ENCODE measurements around the gene SULT4A1. TPM values are rescaled to one million over a fixed set of nuclear protein-coding genes. Genes with fewer than 3 reads are reported as not detected.
A peak's percentile ranks its signal among the peaks of the same experiment; 100 is the strongest.

SULT4A1 gene
- total RNA-seq, 1 experiment from 2014 or later = 8.4 TPM

- ChIA-PET CTCF (interaction anchor here (0.6 to 0.9 kb wide), 2 partner anchors 117 to 451 kb away, joined by 3 read pairs; no protein-coding TSS in a partner anchor), POLR2A (no interaction called here)
- BruUV-seq (replicated peaks) = no TSS peak
Observed at GRCh38 chr22:43828998-43829782, 33.1 kb downstream of the SULT4A1 start.

More at GRCh38 chr22:43828998-43829782, 33.1 kb downstream of the SULT4A1 start:
- Histone ChIP-seq H3K36me3 (ENCODE audit: control insufficient read depth in 1 of 2, insufficient read depth in 2 of 2, low read length in 2 of 2) (no peaks in the 10 kb centered on the region), H3K4me1 (ENCODE audit: control insufficient read depth in 1 of 2, insufficient read depth in 2 of 2, low read length in 2 of 2) (no peaks in the 10 kb centered on the region), H3K79me2 (ENCODE audit: insufficient read depth, low read length) (no peaks in the 10 kb centered on the region), H3K9me3 (ENCODE audit: control insufficient read depth in 1 of 2, insufficient read depth in 1 of 2, low read depth in 1 of 2, low read length in 2 of 2) (no peaks in the 10 kb centered on the region), H3K9me2 (ENCODE audit: insufficient read depth) (no peaks in the 10 kb centered on the region), H3K27ac (ENCODE audit: low read depth, low read length) (no peak overlapping the region), H3K27me3 (ENCODE audit: insufficient read depth, low read length) (0 out of 2 replicates have a peak, but pooled peaks cover 4% of the 10 kb centered on the region), H3K4me3 (replicated peaks in 1 of 2; ENCODE audit: low read depth in 1 of 2, low read length in 2 of 2) (no peak overlapping the region), H3K9ac (ENCODE audit: low read length) (no peak overlapping the region), H2AFZ (ENCODE audit: low read depth, low read length, poor library complexity, severe bottlenecking) (no peak overlapping the region), H4K20me1 (ENCODE audit: insufficient read depth) (no peaks in the 10 kb centered on the region), H3K4me2 (ENCODE audit: low read length) (no peak overlapping the region)
- TF ChIP-seq, protein P1, sequence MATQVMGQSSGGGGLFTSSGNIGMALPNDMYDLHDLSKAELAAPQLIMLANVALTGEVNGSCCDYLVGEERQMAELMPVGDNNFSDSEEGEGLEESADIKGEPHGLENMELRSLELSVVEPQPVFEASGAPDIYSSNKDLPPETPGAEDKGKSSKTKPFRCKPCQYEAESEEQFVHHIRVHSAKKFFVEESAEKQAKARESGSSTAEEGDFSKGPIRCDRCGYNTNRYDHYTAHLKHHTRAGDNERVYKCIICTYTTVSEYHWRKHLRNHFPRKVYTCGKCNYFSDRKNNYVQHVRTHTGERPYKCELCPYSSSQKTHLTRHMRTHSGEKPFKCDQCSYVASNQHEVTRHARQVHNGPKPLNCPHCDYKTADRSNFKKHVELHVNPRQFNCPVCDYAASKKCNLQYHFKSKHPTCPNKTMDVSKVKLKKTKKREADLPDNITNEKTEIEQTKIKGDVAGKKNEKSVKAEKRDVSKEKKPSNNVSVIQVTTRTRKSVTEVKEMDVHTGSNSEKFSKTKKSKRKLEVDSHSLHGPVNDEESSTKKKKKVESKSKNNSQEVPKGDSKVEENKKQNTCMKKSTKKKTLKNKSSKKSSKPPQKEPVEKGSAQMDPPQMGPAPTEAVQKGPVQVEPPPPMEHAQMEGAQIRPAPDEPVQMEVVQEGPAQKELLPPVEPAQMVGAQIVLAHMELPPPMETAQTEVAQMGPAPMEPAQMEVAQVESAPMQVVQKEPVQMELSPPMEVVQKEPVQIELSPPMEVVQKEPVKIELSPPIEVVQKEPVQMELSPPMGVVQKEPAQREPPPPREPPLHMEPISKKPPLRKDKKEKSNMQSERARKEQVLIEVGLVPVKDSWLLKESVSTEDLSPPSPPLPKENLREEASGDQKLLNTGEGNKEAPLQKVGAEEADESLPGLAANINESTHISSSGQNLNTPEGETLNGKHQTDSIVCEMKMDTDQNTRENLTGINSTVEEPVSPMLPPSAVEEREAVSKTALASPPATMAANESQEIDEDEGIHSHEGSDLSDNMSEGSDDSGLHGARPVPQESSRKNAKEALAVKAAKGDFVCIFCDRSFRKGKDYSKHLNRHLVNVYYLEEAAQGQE (IDR thresholded peaks at IDR 0.05; ENCODE audit: low read depth) = no peak
- TF ChIP-seq, protein P2, sequence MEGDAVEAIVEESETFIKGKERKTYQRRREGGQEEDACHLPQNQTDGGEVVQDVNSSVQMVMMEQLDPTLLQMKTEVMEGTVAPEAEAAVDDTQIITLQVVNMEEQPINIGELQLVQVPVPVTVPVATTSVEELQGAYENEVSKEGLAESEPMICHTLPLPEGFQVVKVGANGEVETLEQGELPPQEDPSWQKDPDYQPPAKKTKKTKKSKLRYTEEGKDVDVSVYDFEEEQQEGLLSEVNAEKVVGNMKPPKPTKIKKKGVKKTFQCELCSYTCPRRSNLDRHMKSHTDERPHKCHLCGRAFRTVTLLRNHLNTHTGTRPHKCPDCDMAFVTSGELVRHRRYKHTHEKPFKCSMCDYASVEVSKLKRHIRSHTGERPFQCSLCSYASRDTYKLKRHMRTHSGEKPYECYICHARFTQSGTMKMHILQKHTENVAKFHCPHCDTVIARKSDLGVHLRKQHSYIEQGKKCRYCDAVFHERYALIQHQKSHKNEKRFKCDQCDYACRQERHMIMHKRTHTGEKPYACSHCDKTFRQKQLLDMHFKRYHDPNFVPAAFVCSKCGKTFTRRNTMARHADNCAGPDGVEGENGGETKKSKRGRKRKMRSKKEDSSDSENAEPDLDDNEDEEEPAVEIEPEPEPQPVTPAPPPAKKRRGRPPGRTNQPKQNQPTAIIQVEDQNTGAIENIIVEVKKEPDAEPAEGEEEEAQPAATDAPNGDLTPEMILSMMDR (IDR thresholded peaks at IDR 0.05 in 2 of 3, conservative IDR thresholded peaks at IDR 0.05 in 1 of 3; ENCODE audit: borderline replicate concordance in 1 of 3, insufficient read depth in 1 of 3, low read depth in 2 of 3, low read length in 2 of 3) = peak in 1 of 3 experiments; percentile 14; a peak in 1 of 6 replicates
- ATAC-seq (0 out of 2 replicates have a peak, but pooled peaks have one; percentile 31), DNase-seq (ENCODE audit: low read depth, low spot score) (no peak)
- intact Hi-C loops (cut with micrococcal nuclease) = no loop called here
- RAD21 ChIA-PET (ENCODE audit: low non-redundant PET in 1 of 2, low total read pairs in 2 of 2, uncharacterized antibody in 2 of 2, unreplicated experiment in 2 of 2) = no interaction called here

All from HCT116 (cell line).